ENCODE results near the gene GMCL2.
"Not testable (repeated sequence)": the region's sequence is repeated elsewhere in the genome, so short reads cannot be mapped to it uniquely, and the experiment has no call there.

Gene GMCL2, protein sequence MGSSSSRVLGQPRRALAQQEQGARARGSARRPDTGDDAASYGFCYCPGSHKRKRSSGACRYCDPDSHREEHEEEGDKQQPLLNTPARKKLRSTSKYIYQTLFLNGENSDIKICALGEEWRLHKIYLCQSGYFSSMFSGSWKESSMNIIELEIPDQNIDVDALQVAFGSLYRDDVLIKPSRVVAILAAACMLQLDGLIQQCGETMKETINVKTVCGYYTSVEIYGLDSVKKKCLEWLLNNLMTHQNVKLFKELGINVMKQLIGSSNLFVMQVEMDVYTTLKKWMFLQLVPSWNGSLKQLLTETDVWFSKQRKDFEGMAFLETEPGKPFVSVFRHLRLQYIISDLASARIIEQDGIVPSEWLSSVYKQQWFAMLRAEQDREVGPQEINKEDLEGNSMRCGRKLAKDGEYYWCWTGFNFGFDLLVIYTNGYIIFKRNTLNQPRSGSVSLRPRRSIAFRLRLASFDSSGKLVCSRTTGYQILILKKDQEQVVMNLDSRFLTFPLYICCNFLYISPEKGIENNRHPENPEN

DNA sequence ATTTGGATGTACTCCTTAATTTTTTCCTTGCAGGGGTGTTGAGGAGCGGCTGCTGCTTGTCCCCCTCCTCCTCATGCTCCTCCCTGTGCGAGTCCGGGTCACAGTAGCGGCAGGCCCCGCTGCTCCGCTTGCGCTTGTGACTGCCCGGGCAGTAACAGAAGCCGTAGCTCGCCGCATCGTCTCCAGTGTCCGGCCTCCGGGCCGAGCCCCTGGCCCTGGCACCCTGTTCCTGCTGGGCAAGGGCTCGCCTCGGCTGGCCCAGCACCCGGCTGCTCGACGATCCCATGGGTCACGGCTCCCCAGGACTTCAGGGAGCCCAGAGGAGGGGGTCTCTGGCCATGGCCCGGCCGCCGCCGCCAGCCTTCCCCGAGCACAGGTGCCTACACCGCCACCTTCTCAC is at the start of gene GMCL2:
Gene GMCL2 (minus strand): TSS at position 358 of the 400 bp plus-strand sequence. CDS start 72 bp downstream, at position 286.
- no peak for DNase-seq

DNA sequence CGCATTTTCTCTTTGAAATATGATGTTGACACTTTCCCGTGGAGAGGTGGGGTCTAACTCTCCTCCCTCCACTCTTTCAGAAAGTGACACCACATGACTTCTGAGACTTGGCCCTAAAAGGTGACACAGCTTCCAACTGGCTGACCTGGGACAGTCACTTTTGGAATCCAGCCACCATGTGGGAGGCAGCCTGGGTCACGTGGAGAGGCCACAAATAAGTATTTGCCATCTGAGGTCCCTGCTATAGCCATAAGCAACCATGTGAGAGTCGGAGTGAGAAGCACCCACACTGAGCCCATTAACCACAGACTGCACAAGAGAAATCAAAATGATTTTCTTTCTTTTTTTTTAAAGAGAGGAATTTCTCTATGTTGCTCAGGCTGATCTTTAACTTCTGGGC is 49.5 kb upstream of the GMCL2 start:
- no peak for DNase-seq

DNA sequence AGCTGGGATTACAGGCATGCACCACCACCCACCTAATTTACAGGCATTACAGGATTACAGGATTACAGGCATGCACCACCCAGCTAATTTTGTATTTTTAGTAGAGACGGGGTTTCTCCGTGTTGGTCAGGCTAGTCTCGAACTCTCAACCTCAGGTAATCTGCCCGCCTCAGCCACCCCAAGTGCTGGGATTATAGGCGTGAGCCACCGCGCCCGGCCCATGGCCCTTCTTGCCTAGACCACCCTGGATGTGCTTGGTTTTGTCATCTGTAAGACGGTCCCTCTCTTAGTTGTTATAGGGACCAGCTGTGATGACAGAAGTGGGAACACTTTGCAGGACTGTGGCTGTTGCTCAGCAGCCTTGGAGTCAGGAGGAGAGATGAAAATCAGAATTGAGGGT is 49.0 kb upstream of the GMCL2 start:
- no peak for DNase-seq

DNA sequence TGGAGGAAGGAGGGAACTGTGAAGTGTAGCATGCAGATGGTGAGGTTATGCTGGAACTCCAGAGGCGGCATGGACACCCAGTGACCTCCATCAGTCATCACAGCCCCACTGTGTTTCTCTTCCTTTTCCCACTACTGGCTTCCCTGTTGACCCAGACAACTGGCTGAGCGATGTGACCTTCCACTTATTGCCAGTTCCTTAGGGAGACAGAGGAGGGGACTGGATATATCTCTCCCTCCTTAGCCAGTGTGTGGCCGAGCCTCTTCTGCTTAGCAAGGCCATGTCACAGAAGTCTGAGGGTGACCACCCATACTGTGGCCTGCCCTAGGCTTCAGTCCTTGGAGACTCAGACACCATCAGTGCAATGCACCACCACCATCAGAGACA is 48.4 kb upstream of the GMCL2 start:
- no peak for DNase-seq

DNA sequence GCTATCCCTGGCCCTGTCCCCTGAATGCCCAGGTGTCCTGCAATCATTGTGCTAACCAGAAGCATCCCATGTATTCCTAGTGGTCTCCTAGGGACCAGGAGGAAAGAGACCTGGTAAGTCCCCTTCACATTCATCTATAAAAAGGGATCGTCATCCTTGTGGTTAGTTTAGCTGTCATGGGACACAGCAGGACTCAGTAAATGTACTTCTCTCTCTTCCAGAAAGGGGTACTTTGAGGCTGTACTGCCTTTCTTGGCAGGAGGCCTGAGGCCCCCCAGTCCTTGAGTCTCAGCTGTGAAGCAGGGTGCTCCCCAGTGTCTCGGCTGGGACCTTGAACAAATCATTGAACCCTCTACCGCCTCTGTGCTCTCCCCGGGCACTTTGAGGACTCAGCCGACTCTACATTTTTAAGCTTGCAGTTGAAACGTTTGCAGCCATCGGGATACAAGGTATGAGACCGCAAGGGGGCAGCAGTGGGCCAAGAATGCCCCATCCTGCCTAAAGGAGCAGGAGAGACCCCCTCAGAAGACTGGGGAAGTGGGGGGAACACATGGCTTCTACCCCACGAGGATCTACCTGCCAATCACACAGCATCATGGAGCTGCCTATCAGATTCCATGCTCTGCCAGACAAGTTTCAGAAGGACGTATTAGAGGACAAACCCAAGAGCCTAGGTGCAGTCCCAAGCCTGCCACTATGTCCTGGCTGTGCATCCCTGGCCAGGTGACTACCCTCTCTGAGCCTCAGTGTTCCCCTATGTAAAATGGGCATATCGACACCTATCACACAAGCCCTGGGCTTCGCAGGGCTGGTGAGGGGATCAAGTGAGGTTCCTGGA is 47.8 kb upstream of the GMCL2 start:
- peak; percentile 68 for DNase-seq

DNA sequence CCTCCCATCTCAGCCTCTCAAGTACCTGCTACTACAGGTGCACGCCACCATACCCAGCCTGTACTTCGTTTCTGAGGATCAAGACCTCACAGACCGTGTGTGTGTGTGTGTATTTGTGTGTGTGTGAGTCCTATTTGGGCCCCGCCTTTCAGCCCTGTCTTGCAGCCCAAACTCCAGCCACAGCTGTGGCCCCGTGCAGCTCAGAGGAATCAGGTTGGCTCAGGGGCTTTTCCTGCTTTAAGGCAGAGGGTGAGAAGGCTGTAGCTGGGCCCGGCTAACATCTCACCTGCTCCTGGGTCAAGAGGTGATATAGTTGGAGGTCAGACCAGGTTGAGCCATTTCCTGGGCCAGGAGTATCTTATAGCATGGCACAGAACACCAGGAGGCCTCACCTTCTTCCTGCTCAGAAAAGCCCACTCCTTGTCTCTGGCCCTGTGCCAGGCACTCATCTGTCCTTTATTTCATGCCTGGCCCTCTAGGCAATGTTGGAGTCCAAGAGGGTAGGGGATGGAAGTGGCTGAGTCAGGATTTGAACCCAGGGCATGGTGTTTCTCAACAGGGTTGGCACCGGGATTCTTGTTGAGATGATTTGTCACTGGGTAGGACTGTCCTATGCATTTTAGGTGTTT is 47.1 kb upstream of the GMCL2 start:
- DNase-seq, result no peak

DNA sequence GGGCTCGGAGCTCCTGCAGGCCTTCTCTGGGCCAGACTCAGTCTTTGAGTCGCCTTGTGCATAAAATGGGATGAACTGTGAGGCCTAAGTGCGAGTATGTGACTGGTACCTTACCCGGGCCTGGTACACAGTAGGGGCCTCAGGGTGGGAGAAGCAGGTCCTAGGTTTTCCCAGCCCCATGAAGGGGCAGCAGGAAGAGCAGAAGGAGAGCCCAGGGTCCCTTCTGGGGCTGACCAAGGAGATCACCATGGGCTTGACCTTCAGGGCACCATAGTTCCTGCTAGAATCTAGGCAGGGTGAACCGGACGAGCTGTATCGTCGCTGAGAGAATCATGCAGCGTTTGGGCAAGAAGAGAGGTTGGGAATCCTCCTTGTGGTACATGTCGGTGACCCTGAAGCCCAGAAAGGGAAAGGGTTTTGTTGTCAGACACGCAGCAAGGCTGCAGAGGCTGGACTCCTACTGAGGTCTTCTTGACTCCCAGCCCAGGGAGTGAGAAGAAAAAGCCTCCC is 45.8 kb upstream of the GMCL2 start:
- no peak for DNase-seq

DNA sequence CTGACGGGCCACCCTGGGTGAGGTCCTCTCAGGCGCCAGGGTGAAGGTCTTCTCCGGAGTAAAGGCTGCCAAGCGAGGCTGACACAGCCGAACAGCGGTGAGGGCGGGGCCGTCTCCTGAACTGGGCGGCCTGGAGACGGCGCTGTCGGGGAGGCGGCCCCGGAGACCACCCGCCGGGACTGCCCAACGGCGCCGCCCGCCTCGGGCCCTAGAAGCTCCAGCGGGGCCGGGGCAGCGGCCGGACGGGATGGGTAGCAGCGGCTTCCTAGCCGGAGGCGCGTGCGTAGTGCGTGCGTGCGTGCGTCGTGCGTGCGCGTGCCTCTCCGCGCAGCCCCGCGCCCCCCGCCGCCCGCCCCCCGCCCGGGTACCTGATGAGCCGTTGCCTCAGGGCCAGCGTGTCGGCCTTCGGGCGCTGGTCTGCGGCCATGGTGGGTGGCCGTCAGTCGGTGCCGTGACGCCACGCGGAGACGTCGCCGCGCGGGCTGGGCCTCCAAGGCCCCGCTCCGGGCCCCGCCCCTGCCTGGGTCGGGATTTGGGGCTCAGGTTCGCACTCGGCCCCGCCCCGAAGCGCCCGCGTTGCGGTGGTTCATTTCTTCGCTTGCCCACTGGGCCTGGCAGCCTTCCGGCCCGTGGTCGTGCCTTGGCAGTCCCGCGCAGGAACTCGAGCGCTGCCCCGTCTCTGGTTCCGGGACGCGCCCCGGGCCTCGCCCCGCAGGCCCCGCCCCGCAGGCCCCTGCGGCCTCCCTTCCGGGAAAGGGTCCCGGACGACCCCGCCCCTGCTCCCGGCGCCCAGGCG is 45.2 kb upstream of the GMCL2 start, which contains the start of gene PHYKPL:
Gene PHYKPL (minus strand): TSS at position 679 of the 796 bp plus-strand sequence. CDS start 252 bp downstream, at position 427.
- DNase-seq, result peak; percentile 76

DNA sequence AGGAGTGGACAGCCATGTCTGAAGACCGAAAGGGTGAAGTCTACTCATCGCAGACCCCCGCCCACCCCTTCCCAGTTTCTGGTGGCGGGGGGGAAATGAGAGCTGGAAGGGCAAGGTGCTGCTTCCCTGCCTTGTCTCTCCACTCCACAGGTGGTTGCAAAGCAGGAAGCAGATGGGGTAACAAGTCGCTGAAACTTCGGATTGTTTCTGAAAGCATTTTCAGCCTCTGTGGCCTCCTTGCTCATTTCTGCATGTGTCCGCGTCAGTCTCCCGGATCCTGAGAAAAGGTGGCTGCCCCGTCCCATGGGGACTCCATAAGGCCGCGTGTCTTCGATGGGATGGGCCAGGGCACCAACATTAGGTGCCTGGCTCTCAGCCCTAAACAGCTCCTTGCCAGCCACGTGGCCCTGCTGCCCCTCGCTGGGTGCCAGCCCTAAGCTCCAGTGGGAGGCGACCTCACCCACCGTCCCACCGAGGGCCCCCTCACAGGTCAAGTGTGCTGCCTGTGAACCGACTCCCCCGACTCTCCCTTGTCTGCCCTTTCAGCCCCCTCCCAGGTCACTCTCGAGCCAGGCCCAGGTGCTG is 44.5 kb upstream of the GMCL2 start:
- DNase-seq, result no peak

DNA sequence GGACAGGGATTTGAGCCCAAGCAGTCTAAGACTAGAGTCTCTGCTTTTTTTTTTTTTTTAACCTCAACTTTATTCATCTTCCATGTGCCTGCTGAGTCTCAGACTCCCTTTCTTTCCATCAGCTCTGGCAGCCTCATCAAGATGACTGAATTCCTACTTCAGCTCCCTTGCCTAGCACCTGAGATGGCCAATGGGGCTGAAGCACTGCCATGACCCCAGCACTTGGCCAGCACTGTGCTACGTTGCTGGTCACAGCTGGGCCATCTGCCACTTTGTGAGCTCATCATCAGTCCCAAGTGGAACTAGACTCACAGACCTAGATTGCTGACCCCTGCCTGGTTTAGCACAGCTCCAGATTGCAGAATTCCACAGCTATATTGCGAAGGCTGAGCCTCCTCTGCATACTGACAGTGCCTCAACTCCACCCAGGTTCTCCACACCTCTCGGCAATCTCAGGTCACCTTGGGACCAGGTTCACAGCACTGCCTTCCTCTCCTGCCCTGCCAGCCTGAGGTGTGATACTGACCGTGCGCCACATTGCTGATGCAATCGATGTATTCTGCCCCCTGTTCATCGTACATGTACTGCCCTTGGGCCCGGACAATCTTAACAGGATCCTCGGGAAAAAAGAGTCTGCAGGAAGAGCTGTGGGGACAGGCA is 43.8 kb upstream of the GMCL2 start:
- no peak for DNase-seq

DNA sequence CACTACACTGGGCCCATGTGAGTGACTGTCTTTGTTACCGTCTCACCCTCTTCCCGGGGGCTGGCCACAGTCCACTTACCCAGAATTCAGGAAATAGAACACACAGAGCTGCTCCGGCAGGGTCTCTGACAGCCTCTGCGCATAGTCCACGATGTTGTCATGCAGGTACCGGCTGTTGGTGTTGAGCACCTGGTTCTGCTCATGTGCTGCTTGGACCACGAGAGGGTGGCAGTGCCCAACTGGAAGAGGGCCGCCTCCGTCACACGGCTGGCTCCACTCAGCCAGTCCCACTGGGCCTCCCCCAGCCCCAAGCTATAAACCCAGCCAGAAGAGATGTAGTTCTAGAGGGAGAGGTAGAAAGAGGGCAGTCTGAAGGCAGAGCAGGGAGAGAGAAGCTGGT is 42.7 kb upstream of the GMCL2 start:
- no peak for DNase-seq

DNA sequence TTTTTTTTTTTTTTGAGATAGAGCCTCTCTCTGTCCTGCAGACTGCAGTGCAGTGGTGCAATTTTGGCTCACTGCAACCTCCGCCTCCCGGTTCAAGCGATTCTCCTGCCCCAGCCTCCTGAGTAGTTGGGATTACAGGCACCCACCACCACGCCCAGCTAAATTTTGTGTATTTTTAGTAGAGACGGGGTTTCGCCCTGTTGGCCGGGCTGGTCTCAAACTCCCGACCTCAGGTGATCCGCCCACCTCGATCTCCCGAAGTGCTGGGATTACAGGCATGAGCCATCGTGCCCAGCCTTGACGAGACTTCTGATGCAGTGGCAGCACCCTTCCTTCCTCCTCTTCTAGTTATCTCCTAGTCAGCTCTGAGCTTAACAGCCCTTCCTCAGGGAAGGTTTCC is 41.9 kb upstream of the GMCL2 start:
- DNase-seq, result not testable (repeated sequence)

DNA sequence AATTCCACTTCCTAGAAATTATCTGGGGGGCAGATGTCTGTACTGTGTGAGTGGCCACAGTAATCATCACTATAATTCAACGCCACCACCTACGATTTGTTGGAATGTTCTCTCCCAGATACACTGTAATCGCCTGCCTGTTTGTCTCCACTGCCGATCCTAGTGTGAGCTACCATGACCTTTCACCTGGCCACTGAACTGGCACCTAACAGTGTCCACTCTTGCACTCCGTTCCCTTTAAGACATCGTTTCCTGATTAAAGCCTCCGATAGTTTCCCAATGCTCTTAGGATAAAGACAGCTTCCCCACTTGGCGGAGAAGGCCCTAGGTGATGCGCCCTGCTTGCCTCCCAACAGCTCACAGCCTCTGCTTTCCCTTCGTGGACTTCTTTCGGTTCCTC is 41.4 kb upstream of the GMCL2 start:
- no peak for DNase-seq

DNA sequence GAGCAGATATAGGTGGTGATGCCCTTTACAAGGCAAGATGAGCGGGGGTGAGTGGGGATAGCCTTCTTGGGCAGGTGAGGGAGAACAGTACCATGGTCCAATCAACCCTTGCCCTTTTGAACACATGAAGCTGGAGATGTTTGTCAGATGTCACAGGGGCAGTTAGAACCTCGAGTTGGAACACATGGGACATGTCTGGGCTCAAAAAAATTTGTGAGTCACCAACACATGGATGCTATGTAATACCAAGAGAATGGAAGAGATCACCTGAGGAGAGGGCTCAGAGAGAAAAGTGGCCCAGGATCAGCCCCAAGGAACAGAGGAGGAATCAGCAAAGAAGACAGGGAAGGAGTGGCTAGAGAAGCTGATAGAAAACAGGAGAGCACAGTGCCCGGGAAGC is 40.8 kb upstream of the GMCL2 start:
- DNase-seq, result no peak

DNA sequence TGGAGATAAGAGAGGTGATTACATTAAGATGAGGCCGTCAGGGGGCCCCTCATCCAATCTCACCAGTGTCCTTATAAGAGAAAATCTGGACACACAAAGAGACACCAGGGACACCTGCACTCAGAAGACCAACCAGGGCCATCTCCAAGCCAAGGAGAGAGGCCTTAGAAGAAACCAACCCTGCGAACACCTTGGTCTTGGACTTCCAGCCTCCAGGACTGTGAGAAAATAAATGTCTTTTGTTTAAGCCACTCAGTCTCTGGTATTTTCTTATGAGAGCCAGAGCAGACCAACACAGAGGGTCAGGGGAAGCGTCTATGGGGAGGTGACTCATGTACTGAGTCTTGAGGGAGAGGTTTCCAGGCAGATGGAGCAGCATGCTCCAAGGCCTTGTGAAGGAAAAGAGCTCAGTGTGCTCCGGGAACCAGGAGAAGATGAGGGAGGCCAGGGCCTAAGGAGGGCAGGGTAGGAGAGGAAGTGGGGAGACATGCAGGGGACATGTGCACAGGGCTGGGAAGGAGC is 40.0 kb upstream of the GMCL2 start:
- no peak for DNase-seq

DNA sequence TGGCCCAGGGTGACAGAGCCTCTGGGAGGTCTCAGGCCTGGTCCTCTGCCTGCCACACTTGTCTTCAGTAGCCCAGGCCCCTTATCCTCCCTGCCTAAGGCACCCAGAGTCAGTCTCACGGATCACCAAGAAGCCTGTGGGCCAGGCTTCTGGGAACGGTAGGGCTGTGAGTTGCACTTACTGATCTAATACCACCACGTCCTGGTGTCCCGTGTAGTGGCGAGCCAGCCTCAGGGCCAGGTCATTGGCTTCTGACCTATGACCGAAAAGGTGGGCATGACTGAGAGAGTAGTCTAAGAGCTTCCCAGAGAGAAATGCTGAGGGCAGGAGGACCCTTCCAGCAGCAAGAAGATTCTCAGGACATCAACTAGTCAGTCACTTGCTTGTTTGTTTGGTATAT is 38.0 kb upstream of the GMCL2 start:
- DNase-seq, result no peak

DNA sequence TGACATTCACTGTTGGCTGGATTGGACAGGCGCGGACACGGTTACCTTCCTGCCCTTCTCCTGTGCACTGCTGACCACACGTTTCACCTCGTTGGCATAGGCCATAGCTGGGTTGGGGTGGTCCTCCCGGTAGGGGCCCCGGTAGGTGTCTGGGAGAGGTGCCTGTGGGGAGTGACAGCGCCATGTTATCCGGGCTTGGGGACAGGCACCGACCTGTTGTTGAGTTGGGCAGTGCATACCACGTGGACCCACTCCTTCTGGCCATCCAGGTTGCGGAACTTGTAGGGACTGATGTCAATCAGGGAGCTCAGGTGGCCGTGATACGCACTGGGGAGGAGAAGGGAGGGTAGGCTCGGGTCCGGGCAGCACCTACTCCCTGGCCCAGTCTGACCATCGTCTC is 37.2 kb upstream of the GMCL2 start:
- DNase-seq, result no peak

DNA sequence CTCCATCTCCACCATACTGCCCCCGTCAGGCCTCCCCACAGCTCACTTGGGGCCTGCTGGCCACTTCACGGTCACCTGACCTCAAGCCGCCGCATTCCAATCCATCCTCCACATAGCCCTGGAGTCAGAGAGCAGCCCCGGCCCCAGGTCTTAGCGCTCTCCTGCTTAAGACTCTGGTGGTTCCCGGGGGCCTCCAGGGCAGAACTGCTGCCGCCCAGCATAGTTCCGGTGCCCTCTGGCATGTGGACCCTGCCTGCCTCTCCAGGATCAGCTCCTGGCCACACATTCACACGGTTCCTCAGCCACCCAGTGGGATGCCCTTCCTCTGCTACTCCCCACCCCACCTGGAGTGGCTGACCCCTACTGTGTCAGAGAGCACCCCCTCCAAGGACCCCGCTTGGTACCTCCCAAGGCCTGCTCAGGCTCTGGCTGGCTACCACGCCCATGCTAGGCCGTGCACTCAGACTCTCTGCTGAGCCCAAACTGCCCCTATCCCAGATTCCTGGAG is 36.7 kb upstream of the GMCL2 start:
- no peak for DNase-seq

DNA sequence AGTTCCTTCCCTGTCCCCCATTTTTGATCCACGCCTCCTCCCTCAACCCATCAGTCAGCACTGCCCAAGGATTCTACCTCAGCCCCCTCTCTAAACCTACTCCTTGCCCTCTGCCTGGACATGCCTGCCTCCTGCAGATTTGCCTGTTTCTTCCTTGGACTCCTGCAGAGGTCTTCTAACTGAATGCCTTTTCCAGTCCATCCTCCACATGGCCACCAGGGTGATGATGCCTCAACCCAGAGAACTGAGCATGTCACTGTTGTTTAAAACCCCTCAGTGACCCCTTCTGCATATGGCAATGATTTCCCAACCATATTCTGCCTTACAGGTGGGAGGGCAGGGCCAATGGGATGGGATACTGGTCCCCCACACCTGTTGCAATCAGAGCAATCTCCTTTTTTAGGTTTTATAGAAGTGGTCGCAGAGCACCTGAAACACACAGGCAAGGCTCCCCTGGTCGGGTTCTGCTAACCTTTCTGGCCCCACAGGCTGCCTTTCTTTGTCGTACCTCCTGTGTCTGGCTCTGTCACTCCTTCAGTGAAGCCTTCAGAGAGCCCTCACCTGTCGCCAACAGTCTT is 36.1 kb upstream of the GMCL2 start:
- DNase-seq, result no peak

DNA sequence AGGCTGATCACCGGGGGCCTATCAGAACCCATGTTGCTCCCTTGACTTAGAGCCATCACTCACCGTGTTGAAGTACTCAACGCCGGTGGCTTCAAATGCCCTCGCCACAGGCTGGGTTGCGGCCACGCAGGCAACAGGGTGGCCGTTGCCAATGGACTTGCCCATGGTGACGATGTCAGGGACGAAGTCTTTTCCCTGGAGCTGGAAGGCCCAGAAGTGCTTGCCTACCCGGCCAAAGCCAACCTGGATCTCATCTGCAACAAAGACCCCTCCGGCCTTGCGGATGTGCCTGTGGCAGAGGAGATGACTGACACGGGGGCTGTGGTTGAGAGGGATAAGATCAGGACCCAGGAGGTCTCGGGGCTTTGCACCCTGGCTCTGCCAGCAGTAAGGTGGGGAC is 35.1 kb upstream of the GMCL2 start:
- no peak for DNase-seq
